ENCODE results near the gene UBE2S.

DNA sequence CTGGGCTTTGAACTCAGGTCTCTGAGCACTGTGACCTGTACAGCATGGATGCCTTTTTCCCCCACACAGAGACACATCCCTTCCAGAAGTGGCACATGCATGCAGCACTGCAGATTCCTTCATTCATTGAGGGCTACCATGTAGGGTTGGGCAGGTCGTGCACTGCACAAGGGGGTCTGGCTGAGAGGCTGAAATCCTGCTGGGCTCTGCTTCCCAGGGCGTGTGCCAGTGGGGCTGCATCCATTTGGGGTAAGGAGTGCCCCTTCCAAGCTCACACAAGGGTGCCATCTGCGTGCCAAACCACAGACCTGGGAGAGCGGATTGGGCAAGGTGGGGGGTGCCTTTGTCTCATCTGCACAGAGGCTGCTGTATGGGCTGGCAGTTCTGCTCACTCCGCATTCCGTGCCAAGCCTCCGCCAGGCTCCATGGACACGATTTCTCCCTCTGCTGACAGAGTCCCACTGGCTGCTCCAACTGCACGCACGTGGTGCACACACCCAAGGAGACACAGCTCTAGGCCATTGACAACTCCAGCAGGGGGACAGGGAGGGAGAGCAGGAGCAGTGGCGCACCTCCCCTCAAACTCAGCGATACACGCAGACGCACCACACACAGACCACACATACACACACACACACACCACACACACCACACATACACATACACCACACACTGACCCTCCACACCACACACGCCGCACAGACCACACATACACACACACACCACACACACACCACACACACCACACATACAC, 40.0 kb upstream of the UBE2S start:
- TF ChIP-seq, protein P1, sequence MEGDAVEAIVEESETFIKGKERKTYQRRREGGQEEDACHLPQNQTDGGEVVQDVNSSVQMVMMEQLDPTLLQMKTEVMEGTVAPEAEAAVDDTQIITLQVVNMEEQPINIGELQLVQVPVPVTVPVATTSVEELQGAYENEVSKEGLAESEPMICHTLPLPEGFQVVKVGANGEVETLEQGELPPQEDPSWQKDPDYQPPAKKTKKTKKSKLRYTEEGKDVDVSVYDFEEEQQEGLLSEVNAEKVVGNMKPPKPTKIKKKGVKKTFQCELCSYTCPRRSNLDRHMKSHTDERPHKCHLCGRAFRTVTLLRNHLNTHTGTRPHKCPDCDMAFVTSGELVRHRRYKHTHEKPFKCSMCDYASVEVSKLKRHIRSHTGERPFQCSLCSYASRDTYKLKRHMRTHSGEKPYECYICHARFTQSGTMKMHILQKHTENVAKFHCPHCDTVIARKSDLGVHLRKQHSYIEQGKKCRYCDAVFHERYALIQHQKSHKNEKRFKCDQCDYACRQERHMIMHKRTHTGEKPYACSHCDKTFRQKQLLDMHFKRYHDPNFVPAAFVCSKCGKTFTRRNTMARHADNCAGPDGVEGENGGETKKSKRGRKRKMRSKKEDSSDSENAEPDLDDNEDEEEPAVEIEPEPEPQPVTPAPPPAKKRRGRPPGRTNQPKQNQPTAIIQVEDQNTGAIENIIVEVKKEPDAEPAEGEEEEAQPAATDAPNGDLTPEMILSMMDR (IDR thresholded peaks at IDR 0.05): no peak
- no peak for TF ChIP-seq POLR2AphosphoS5 (IDR thresholded peaks at IDR 0.05)
- TF ChIP-seq POLR2A (IDR thresholded peaks at IDR 0.05): no peak

Data from breast epithelium (tissue), 3 donors.